ENCODE measurements around the gene ST6GAL1.

GRCh38 chr3:187041362-187042307 lies 111.3 kb downstream of the ST6GAL1 start:
- TF ChIP-seq CTCF (IDR thresholded peaks at IDR 0.05; ENCODE audit: low read depth, low read length) (no peak), MAX (IDR thresholded peaks at IDR 0.05; ENCODE audit: low read depth, low read length) (no peak; the same call in 1 of the 2 replicates), MYC (IDR thresholded peaks at IDR 0.05; ENCODE audit: low read depth, low read length) (no peak), POLR2A (IDR thresholded peaks at IDR 0.05; ENCODE audit: extremely low read depth, insufficient read length) (no peak)

Measured in NB4 (cell line).